HG03064 (cell line): ENCODE data around the gene PRDM15.
"Not testable (repeated sequence)": the region's sequence is repeated elsewhere in the genome, so short reads cannot be mapped to it uniquely, and the experiment has no call there.

Experiments used
- ATAC-seq: cut with Tn5 transposase; IDR thresholded peaks from one replicate; pipeline ENCODE4 v1.9.1; 2021; ENCODE audit warnings: low read depth; ENCODE audit not compliant: unreplicated experiment

Gene PRDM15

DNA sequence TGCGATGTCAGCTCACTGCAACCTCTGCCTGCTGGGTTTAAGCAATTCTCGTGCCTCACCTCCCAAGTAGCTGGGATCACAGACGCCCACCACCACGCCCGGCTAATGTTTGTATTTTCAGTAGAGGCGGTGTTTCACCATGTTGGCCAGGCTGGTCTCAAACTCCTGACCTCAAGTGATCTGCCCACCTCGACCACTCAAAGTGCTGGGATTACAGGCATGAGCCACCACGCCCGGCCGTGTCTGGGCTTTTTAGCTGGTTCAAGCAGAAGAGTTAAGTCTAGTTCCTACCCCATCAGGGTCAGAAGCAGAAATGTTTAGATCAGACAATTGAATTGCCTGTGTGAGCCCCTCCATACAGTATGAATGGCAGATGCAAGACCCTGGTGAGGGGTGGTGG is 84.5 kb downstream of the PRDM15 start:
- no peak for ATAC-seq

DNA sequence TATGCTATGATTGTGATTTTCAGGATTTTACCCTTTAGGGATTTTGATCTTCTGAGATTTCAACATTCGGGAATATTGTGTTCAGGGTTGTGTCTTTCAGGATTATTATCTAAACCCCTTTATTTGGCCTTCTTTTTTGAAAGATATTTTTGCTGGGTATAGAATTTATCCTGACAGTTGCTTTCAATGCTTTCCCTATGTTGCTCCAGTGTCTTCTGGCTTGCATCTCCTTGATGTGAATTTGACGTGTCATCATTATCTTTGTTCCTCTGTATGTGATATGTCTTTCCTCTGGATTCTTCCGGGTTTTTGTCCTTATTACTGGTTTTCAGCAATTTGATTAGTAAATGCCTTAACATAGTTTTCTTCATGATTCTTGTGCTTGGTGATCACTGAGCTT is 86.4 kb downstream of the PRDM15 start:
- ATAC-seq, result no peak

DNA sequence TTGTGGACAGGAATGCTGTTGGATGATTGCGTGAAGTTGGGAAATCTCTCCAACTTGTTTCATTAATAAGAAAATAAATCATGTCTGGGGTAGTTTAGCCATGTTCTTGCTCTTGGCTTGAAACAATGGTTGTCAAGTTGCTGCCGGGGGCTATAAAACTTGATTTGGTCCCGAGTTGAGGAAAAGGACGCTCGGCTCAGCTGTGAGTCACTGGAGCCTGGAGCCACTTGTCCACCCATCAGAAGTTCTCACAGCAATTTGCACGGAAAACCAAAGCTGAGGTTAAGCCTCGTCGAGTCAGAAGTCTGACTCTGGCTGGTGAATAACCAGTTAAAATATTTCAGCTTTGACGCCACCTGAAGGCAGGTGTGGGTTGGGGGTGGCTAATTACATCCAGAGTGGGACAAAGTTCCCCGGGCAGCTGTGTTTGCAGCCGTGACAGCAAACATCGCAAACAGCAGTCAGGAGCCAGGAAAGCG is 92.6 kb downstream of the PRDM15 start:
- no peak for ATAC-seq

DNA sequence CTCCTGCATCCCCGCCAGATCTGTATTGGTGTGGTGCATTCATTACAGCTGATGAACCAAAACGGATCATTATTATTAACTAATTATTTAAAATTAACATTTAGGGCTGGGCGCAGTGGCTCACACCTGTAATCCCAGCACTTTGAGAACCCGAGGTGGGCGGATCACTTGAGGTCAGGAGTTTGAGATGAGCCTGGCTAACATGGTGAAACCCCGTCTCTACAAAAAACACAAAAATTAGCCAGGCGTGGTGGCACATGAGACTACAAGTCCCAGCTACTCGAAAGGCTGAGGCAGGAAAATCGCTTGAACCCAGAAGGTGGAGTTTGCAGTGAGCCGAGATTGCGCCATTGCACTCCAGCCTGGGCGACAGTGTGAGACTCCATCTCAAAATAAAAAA is 93.9 kb downstream of the PRDM15 start:
- not testable (repeated sequence) for ATAC-seq

DNA sequence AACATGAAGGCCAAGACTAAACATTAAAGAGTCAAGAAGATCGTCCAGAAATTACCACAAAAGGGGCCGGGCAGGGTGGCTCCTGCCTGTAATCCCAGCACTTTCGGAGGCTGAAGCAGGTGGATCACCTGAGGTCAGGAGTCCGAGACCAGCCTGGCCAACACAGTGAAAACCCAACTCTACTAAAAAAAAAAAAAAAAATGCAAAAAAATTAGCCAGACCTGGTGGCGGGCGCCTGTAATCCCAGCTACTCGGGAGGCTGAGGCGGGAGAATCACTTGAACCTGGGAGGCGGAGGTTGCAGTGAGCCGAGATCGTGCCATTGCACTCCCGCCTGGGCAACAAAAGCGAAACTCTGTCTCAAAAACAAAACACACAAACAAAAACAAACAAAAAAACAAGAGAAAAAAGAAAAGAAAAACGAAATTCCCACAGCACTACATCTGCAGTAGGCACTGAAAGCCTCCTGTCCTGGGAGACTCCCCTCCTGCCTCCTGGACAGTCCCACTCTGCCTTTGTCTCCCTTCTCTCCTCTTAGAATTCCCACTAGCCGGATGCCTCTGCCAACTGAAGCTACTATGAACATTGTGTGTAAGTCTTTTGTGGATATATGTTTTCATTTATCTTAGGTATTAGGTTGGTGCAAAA is 94.6 kb downstream of the PRDM15 start:
- ATAC-seq, result no peak

DNA sequence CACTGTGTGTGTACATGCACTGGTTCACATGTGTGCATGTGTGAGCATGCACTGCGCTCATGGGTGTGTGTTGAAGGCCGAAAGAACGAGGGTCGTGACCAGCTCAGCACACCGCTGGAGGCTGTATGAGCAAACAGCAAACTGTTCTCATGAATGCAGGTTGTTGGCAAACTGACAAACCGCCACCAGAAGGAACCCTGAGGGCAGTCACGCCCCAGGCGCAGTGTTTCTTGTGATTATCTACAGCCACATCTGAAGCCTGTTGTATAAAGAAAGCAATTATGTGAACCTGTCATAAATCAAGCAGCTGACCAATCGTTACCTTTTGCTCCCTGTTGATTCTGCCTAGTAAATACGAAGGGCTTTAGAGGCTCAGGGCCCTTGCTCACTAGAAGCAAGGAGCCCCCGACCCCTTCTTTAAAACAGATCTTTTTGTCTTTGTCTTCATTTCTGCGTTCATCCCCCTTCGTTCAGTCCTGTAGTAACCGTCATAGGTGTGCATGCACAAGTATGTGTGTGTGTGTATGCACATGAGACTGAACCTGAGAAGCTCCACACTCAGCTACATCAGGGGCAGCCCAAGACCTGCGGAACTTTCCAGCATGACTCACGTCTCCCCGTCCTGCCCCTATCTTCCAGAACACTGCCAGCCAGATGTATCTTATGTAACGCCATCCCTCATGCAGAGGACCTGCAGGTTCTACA is 95.5 kb downstream of the PRDM15 start:
- ATAC-seq, result no peak

DNA sequence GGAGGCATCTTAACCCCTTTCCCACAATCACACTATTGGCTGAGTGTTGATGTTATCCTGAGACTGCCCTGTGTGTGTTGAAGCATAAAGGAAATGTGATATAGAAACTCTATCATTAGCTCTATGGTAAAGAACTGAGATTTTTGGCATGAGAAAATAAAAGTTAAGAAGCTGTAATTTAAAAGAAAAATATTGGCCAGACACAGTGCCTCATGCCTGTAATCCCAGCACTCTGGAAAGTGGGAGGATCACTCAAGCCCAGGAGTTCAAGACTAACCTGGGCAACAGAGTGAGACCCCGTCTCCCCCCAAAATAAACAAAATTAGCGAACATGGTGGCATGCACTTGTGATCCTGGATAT is 98.1 kb downstream of the PRDM15 start:
- ATAC-seq, result no peak

DNA sequence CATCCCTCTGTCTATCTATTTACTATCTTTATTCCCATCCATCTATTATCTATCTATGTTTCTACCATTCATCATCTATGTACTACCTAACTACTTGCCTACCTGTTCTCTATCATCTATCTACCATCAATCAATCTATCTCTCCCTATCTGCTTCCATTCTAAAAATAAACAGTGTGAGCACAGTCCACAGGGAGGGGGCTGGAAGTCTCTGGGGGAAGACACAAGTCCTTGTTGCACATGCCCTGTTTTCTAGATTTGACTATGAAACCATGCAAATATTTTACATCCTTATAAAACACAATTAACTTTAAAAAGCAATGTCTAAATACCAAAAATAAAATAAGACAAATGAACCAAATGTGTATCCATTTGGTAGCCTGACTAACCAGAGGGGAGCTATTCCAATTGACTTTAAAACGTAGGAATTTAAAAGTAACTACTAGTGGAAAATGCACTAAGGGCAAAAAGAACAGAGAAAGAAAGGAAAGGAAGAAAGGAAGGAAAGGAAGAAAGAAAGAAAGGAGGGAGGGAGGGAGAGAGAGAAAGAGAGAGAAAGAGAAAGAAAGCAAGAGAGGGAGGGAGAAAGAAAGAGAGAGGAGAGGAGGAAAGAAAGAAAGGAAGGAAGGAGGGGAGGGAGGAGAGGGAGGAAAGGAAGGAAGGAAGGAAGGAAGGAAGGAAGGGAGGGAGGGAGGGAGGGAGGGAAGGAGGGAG is 98.7 kb downstream of the PRDM15 start:
- ATAC-seq, result no peak

DNA sequence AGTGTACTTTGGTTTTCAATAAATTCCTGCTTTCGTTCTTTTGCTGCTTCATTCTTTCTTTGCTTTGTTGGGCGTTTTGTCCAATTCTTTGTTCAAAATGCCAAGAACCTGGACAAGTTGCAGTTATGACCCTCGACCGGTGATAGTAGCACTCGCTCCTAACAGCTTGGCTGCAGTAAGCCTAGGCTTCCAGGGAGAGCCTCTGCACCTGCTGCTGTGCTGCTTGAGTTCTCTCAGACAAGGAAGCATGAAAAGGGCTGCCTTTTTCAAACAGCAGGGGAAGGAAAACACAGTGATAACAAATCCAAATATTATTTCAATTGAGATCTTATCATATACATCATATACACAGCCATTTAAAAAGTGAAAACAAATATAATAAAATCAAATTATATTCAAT is 99.5 kb downstream of the PRDM15 start:
- no peak for ATAC-seq

DNA sequence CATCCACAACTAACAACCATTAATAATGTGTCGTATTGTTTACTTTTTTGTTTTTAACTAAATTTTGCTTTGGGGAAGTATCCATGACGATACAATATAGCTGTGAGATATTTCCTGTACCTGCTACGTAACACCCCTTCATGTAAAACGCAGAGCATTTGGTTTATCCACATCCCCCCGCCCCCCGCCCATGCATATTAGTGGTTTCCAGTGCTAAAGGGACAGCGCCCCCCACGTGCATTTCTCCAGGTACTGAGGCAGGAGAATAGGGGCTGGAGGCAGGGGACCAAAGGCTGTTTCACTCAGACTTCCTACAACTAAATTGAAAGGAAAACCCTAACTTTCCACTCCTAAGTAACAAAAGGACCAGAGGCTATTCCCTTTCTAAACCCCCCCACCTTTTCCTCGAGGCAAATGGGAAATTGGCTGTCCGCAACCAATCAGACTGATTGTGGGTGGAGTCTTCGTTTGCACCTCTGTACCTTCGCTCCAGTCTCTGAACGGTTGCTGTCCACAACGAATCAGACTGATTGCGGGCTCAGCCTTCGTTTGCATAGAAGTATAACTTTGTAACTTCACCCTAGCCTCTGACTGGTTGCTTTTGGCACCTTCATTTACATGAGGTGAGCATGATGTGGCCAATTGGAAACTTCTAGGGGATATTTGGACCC is 100.1 kb downstream of the PRDM15 start:
- ATAC-seq, result no peak

DNA sequence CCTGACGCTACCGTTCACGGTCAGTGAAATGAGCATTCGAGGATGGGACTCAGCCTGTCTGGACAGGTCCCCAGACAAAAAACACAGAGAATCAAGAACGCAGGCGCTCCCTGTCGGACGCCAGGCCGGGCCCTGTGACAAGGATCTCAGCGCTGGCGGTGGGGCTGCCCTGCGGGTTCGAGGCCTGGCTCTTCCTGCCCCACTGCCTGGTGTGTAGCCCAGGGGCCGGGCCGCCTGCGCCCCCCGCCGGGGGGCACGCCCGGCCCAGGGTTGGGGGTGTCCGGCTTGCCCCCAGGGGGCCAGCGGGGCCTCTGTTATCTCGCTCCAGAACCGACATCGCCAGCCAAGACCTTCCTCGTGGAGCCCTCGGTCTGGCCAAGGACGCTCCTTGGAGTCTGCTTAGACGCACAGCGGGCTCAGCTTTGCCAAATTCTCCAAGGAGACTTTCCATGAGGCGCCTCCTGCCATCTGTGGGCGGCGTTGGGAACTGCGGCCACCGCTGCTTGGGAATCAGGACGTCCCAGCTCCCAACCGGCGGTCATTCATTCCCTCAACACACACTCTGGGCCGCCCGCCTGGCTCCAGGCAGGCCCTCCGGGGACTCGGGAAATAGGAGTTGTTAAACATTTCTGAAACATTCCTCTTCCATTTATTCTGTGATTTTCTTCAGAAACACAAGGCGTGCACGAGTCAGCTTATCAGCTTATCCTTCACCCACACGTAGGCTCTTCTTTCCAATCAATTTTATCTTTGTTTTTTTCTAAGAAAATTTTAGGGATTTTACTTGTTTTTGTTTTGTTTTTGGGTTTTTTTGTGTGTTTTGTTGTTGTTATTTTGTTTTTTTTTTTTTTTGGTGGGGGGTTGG is 101.0 kb downstream of the PRDM15 start:
- ATAC-seq, result no peak

DNA sequence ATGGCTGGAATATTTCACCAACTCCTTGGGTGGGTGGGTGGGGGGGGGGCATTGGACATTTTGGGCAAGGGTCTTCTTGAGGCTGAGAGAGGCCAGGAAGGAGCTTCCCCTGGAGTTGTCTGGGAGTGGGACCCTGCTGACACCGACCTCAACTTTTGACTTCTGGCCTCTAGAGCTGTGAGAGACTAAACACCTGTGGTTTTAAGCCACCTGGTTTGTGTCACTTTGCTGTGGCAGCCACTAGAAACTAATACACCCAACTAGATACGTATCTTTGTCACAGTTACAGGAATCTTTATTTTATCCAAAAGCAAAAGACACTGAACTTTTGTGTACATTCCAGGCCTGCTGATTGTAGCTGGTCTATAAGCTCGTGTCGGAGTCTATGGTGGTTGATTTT is 102.4 kb downstream of the PRDM15 start:
- ATAC-seq, result no peak

DNA sequence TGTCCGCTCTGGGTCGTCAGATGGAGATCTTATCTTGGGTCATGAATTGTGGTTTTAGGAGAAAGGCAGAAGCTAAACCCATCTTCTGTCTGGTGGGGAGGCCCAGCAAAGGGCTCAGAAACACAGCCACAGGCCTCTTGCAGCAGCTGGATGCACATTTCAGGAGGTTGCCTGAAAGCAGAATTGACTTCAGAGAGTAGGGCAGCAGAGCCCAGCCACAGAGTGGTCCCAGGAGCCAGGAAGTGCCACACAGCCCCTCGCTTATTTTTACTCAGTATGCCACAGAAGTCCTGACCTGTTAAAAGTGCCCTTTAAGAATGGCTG is 104.0 kb downstream of the PRDM15 start:
- no peak for ATAC-seq

DNA sequence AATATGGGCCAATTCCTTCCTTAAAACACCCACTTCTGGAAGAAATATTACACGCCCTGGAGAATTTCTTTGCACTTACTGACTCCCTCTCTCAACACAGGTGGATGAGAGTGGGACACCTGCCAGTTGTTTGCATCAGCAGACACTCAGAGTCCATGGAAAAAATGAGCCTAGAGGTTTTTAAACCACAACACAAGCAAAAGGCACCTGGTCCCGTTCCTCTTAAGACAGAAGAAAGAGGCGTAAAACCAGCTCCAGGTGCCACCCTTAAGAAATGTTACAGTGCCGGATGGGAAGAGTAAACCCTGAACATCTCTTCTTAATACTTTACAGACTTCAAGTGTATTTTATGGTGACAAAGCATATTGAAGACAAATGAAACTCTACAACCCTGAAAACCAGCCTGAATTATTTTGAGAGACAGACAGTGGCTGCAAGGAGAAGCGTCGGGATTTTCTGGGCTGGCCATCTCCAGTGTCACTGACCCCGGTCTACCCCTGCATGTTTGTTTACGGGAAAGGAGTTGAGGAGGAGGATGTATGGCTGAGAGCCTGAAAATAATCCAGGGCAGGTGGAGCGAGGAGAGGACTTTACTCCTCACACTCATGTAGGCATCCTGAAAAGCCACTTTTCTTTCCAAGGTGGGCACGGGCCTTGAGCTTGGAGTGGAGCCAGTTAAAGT is 104.5 kb downstream of the PRDM15 start:
- ATAC-seq, result no peak

DNA sequence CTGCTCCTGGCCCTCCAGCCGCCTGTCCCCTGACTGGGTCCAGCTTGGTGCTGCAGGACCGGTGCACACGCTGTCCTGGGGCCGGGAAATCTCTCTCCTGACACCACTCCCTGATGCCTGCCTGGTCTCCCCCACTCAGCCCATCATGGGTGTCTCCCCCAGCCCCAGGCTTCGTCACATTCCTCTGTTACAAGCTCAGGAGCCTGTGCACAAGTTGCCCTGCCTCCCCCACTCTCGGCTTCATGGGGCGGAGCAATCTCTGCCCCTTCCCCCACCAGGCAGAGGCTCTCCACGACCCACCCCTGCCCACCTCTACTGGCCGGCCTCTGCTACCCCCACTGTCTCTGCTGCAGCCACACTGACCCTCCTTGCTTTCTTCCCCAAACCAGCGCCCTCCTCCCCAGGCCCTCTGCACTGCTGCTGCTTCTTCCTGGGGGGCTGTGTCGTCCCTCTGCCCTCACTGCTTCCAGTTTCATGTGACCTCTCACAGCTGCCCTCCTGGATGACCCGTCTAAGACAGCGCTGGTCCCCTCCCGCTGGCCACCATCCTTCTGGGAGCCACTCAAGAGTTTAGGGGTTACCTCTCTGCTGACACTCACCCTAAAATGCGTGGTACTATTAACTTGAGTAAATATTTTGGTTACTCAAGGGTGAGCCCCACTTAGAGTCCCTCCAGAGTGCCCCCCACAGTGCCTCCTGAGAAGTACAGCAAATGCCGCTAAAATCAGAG is 106.6 kb downstream of the PRDM15 start:
- ATAC-seq, result no peak

DNA sequence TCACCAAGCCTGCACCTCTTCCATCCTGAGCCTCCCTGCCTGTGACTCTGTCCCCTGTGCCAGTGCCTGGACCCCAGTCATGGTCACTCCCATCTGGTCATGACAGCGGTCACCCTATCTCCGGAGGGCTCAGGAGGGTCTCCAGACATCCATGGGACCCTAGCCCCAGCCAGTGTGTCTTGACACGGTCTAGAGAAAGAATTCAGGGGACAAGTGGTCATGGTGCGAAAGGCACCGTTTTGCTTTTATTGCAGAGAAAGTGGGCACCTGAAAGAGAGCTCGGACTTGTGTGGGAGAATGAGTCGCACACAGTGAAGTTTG is 107.6 kb downstream of the PRDM15 start:
- ATAC-seq, result no peak

DNA sequence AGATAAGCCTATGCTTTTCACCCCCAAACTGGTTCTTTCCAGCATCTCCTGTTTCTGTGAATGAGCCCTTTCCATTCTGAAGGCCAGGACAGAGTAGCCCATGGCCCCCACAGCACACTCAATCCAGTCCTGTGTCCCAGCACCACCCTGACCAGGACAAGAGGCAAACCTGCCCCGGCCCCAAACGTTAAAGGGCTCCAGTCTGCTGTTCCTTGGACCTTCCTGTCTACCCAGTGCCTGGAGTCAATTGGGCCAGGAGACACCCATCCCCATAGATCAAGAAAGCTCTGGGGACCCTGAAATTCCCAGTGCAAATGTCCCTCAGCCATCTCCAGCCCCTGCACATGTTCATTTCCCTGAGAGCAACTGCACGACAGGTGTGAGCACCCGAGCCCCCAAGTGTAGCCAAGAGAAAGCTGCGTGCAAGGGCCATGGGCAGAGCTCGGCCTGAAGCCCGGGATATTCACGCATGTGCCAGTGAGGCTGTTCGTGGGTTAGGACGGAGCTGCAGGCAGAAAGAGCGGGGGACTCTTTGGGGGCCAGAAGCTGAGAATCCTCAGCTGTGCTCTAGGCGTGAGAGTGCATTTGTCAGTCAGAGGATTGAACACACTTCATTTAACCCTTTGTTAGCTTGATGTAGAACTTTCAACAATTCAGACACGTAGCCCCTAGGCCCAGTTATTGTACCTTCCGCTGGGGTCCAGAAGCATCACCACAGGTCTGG is 108.1 kb downstream of the PRDM15 start:
- no peak for ATAC-seq

DNA sequence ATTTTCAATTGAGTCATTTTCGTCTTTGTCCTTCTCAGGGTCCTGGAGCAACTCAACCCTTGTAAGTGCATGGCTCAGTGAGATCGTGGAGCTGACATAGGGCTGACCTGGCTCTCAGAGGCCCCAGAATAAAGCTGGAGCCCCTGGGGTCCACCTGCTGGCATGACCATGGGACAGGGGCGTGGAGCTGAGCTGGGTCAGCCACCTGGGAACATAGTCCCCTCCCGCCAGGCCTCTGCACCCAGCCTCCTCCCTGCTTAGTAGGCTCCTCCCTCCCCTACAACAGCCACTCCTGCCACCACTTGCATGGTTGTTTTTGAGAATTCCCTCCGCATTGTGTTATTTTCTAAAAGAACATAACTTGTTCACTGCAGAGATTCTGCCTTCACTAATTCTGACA is 109.2 kb downstream of the PRDM15 start:
- no peak for ATAC-seq

DNA sequence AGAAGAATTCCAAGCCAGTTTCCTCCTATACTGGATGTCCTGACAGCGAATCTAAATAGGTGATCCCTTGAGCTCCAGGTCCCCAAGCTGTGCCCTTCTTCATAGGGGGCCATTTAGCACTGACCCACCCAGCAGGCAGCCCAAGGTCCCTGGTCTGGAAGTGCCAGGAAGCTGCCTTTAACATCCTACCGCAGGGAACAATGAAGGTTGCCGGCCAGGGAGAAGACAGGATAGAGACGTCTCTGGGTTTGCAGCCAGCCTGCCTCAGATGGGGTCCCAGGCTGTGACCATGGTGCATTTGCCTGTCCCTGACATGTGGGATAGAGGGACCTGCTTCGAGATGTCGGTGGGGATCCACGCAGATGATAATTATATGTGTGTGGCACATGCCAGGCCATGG is 109.6 kb downstream of the PRDM15 start:
- ATAC-seq, result no peak
